Adrenal gland (tissue), 5 donors: ENCODE data around the gene RUNDC1.

ENCODE experiments used
- POLR2A ChIP-seq, 2 donors: fragments of 450-650 bp; IDR thresholded peaks; one replicate each; pipeline ENCODE4 v1.6.1; 2017; ENCODE audit warnings: antibody characterized with exemption in 2 of 2, mild to moderate bottlenecking in 2 of 2, moderate library complexity in 1 of 2
- TF ChIP-seq, protein P1 (sequence below), 6 experiments: fragments of 450-650 bp in 4 of 6; fragments of 200-600 bp in 2 of 6; sonication (generic) in 1 of 6; IDR thresholded peaks; 1 replicate in 5 of 6; 2 replicates in 1 of 6; pipeline versions ENCODE4 v1.5.1 to v1.8.0; 2016 to 2021; ENCODE audit warnings: antibody characterized with exemption in 6 of 6, mild to moderate bottlenecking in 2 of 6, moderate library complexity in 1 of 6
- donor health status: DM: no; HTN: no; CAD: no.

- TF ChIP-seq, protein P1, sequence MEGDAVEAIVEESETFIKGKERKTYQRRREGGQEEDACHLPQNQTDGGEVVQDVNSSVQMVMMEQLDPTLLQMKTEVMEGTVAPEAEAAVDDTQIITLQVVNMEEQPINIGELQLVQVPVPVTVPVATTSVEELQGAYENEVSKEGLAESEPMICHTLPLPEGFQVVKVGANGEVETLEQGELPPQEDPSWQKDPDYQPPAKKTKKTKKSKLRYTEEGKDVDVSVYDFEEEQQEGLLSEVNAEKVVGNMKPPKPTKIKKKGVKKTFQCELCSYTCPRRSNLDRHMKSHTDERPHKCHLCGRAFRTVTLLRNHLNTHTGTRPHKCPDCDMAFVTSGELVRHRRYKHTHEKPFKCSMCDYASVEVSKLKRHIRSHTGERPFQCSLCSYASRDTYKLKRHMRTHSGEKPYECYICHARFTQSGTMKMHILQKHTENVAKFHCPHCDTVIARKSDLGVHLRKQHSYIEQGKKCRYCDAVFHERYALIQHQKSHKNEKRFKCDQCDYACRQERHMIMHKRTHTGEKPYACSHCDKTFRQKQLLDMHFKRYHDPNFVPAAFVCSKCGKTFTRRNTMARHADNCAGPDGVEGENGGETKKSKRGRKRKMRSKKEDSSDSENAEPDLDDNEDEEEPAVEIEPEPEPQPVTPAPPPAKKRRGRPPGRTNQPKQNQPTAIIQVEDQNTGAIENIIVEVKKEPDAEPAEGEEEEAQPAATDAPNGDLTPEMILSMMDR (IDR thresholded peaks at IDR 0.05): no peak
- TF ChIP-seq POLR2A (IDR thresholded peaks at IDR 0.05): no peak
These were observed 51.3 kb downstream of the RUNDC1 start for GRCh38 chr17:43031666-43032065.
